PC-3 (cell line): Measurements from ENCODE around the gene PSEN2. TPM values are rescaled to one million over a fixed set of nuclear protein-coding genes. Genes with fewer than 3 reads are reported as not detected.

Experiments
- ATAC-seq: fragments of 200-7000 bp; cut with Tn5 transposase; 2 replicates; pipeline ENCODE4 v1.9.1; 2020; ENCODE audit warnings: mild to moderate bottlenecking, moderate library complexity
- BruUV-seq: library from RNA; stranded (reverse); fragments of 400-500 nt; replicated peaks from 2 replicates; lab custom pipeline; 2021; lab: Mats Ljungman, UMichigan
- CTCF ChIA-PET: fragments of 300-600 bp; sonication (Branson Sonifier 250); formaldehyde crosslinking; loops from one replicate; lab custom pipeline; 2022; ENCODE audit warnings: antibody characterized with exemption; lab: Charles Lee
- POLR2A ChIA-PET: fragments of 300-600 bp; sonication (Branson Sonifier 250); formaldehyde crosslinking; loops from one replicate; lab custom pipeline; 2022; ENCODE audit warnings: antibody characterized with exemption; ENCODE audit not compliant: unreplicated experiment; lab: Charles Lee
- DNase-seq: peaks from one replicate; pipeline ENCODE4 v3.0.0-alpha.2; 2015
- H2AFZ ChIP-seq: fragments of 300-600 bp; sonication (generic); 2 replicates; pipeline ENCODE4 v1.6.0; 2016; ENCODE audit warnings: antibody characterized with exemption, low read length
- H3F3A ChIP-seq: fragments of 300-600 bp; sonication (generic); one replicate; pipeline ENCODE4 v1.6.0; 2017; ENCODE audit warnings: antibody characterized with exemption, low read length, control low read depth, mild to moderate bottlenecking; ENCODE audit not compliant: unreplicated experiment
- H3K27ac ChIP-seq: fragments of 300-600 bp; sonication (generic); 2 replicates; pipeline ENCODE4 v1.5.1; 2016; ENCODE audit warnings: mild to moderate bottlenecking, low read length
- H3K27me3 ChIP-seq: fragments of 300-600 bp; sonication (generic); 2 replicates; pipeline ENCODE4 v1.6.1; 2016; ENCODE audit warnings: low read length, mixed read lengths
- H3K36me3 ChIP-seq: fragments of 300-600 bp; sonication (generic); 2 replicates; pipeline ENCODE4 v1.6.1; 2016; ENCODE audit warnings: low read depth, mixed run types, low read length, mixed read lengths
- H3K4me1 ChIP-seq: fragments of 300-600 bp; sonication (generic); 2 replicates; pipeline ENCODE4 v1.5.1; 2016; ENCODE audit warnings: low read length; ENCODE audit not compliant: insufficient read depth
- H3K4me2 ChIP-seq: fragments of 300-600 bp; sonication (generic); 2 replicates; pipeline ENCODE4 v1.6.0; 2016; ENCODE audit warnings: low read length
- H3K4me3 ChIP-seq: fragments of 300-600 bp; sonication (generic); 2 replicates; pipeline ENCODE4 v1.5.1; 2016; ENCODE audit warnings: mild to moderate bottlenecking, low read length, mixed read lengths
- H3K79me2 ChIP-seq: fragments of 300-600 bp; sonication (generic); 2 replicates; pipeline ENCODE4 v1.6.1; 2017; ENCODE audit warnings: low read length, mixed read lengths
- H3K9ac ChIP-seq: fragments of 300-600 bp; sonication (generic); 2 replicates; pipeline ENCODE4 v1.6.0; 2016; ENCODE audit warnings: mild to moderate bottlenecking, low read length
- H3K9me2 ChIP-seq: fragments of 300-600 bp; sonication (generic); replicated peaks from 2 replicates; pipeline ENCODE4 v1.6.1; 2016; ENCODE audit warnings: mixed run types, low read length, mixed read lengths
- H3K9me3 ChIP-seq: fragments of 300-600 bp; sonication (generic); 2 replicates; pipeline ENCODE4 v1.6.1; 2016; ENCODE audit warnings: low read length, mixed read lengths
- H4K20me1 ChIP-seq: fragments of 300-600 bp; sonication (generic); 2 replicates; pipeline ENCODE4 v1.6.1; 2016; ENCODE audit warnings: low read length, mixed read lengths
- EZH2 ChIP-seq: fragments of 300-600 bp; sonication (generic); IDR thresholded peaks from one replicate; pipeline ENCODE4 v1.6.1; 2017; ENCODE audit warnings: antibody characterized with exemption, mild to moderate bottlenecking, low read length; ENCODE audit not compliant: unreplicated experiment
- EZH2phosphoT487 ChIP-seq: fragments of 300-600 bp; sonication (generic); IDR thresholded peaks from 2 replicates; pipeline ENCODE4 v1.6.1; 2018; ENCODE audit warnings: mild to moderate bottlenecking, antibody characterized with exemption, low read length, borderline replicate concordance
- intact Hi-C: fragments of 100-400 bp; cut with micrococcal nuclease; formaldehyde crosslinking; loops from 2 replicates; pipeline ENCODE4 v1.9.0; 2023
- total RNA-seq: library from RNA; depleted of rRNA; stranded (reverse); fragments of >200 nt; gene quantifications from 2 replicates; pipeline ENCODE4 v1.2.3, GENCODE V29; 2014
- TF ChIP-seq, protein P1 (sequence below): fragments of 300-600 bp; sonication (generic); conservative IDR thresholded peaks from 2 replicates; pipeline ENCODE4 v1.5.1; 2017; ENCODE audit warnings: antibody characterized with exemption, low read depth, mild to moderate bottlenecking, low read length

PSEN2 gene
- total RNA-seq, 1 experiment from 2014 or later = 85.3 TPM

DNA sequence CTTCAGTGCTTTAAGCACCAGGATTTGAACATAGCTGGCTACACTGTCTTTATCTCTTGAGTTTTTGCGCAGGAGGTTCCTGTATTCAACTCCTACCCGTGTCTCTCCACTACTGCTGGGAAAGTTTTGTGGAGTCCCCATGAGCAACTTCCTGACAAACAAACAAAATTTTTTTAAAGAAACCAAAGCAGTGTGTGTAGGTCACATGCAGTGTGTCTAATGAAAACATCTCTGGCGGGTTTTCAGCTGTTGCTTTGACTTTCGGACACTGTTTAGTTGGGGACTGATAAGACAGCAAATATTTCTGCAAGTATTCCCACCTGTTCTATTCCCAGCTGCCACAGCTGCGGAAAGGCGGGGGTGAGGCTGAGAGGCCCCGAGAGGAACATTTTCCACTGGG is 2.0 kb downstream of the PSEN2 start:
- peaks cover 7% of the 10 kb centered on the region; the same call in 1 of the 2 replicates for H4K20me1 ChIP-seq
- H3K9me3 ChIP-seq = no peaks in the 10 kb centered on the region
- POLR2A ChIA-PET = no interaction called here
- no peaks in the 10 kb centered on the region for H3F3A ChIP-seq
- CTCF ChIA-PET = no interaction called here
- TF ChIP-seq EZH2 (no peak), EZH2phosphoT487 (no peak)
- TF ChIP-seq, protein P1, sequence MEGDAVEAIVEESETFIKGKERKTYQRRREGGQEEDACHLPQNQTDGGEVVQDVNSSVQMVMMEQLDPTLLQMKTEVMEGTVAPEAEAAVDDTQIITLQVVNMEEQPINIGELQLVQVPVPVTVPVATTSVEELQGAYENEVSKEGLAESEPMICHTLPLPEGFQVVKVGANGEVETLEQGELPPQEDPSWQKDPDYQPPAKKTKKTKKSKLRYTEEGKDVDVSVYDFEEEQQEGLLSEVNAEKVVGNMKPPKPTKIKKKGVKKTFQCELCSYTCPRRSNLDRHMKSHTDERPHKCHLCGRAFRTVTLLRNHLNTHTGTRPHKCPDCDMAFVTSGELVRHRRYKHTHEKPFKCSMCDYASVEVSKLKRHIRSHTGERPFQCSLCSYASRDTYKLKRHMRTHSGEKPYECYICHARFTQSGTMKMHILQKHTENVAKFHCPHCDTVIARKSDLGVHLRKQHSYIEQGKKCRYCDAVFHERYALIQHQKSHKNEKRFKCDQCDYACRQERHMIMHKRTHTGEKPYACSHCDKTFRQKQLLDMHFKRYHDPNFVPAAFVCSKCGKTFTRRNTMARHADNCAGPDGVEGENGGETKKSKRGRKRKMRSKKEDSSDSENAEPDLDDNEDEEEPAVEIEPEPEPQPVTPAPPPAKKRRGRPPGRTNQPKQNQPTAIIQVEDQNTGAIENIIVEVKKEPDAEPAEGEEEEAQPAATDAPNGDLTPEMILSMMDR = no peak
- peak overlapping the region; percentile 96 for H3K4me2 ChIP-seq
- no peak overlapping the region for H3K9ac ChIP-seq
- no peaks in the 10 kb centered on the region for H3K27me3 ChIP-seq
- no peak overlapping the region for H3K27ac ChIP-seq
- H3K9me2 ChIP-seq = no peaks in the 10 kb centered on the region
- peaks cover 32% of the 10 kb centered on the region for H3K79me2 ChIP-seq
- DNase-seq (peak; percentile 44), ATAC-seq (no peak)
- H2AFZ ChIP-seq = no peak overlapping the region
- peak overlapping the region; percentile 81; the same call in 1 of the 2 replicates for H3K4me3 ChIP-seq
- peaks cover 41% of the 10 kb centered on the region for H3K4me1 ChIP-seq
- BruUV-seq = no TSS peak
- intact Hi-C loops = loop anchor here (5.0 kb wide), 1 partner anchor 480 kb away; no protein-coding TSS in a partner anchor
- H3K36me3 ChIP-seq = no peaks in the 10 kb centered on the region; the same call in 1 of the 2 replicates

DNA sequence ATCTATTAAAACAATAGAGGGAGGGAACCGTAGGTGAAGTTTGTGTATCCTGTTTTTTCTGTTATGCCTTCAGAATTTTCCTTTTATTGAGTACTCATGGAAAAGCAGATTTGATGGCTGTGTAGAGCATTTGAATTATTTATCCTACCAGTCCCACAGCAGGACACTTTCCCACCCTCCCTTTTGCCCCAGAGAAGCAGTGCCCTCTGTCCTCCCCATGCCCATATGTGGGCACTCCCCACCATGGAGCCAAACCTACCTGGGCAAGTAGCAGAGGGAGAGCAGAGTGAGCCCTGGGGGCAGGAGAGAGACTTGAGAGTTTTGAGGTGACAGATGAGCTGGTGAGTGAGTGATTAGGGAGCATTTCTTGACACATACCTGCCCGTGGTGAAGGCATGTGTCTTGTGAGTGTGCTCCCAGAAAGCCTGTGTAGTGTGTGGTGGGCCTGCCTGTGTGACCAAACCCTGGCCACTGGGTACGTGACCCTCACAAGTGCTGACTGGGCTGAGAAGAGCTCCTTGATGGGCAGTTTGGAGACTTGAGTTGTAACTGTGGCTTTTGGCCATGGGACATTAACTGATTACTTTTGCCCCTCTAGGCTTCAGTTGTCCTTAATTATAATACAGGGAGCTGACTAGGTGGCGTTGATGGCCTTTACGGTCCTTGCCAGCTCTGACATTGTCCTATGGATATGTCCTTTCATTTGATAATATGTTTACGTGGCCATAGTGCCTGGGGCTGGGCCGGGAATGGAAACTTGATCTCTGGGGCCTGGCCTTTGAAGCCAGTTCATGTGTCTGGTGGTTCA is 3.6 kb downstream of the PSEN2 start:
- no TSS peak for BruUV-seq
- POLR2A ChIA-PET = interaction anchor here (0.6 kb wide), 1 partner anchor 65 kb away, joined by 13 read pairs; no protein-coding TSS in a partner anchor
- intact Hi-C loops = loop anchor here (5.0 kb wide), 1 partner anchor 478 kb away; no protein-coding TSS in a partner anchor
- Histone ChIP-seq H3K9me2 (no peaks in the 10 kb centered on the region), H4K20me1 (peaks cover 7% of the 10 kb centered on the region; the same call in 1 of the 2 replicates), H3K4me2 (no peak overlapping the region), H3K4me3 (no peak overlapping the region), H3K4me1 (peaks cover 36% of the 10 kb centered on the region), H3K27me3 (no peaks in the 10 kb centered on the region), H3K9ac (no peak overlapping the region), H3K36me3 (no peaks in the 10 kb centered on the region; the same call in 1 of the 2 replicates), H2AFZ (no peak overlapping the region), H3F3A (no peaks in the 10 kb centered on the region), H3K79me2 (peaks cover 32% of the 10 kb centered on the region), H3K9me3 (no peaks in the 10 kb centered on the region), H3K27ac (no peak overlapping the region)
- DNase-seq (no peak), ATAC-seq (no peak)
- TF ChIP-seq, protein P1 = no peak
- TF ChIP-seq EZH2 (no peak), EZH2phosphoT487 (no peak)
- CTCF ChIA-PET = no interaction called here
